GM03348 (cell line): Measurements from ENCODE around the gene EML2.
A peak's percentile ranks its signal among the peaks of the same experiment; 100 is the strongest.
"Not testable (repeated sequence)": the region's sequence is repeated elsewhere in the genome, so short reads cannot be mapped to it uniquely, and the experiment has no call there.

Experiments used
- DNase-seq: peaks from one replicate; pipeline ENCODE4 v3.0.0; 2012; ENCODE audit warnings: low spot score

EML2 gene

GRCh38 chr19:45646345-45646698 is 7.1 kb upstream of the EML2 start:
- DNase-seq = no peak

GRCh38 chr19:45645631-45646344 is 6.6 kb upstream of the EML2 start:
- DNase-seq = peak; percentile 99

- DNase-seq = no peak
These were observed 6.0 kb upstream of the EML2 start for GRCh38 chr19:45645068-45645630.

- DNase-seq = no peak
These were observed 5.0 kb upstream of the EML2 start for GRCh38 chr19:45643927-45644771.

GRCh38 chr19:45643024-45643926 is 4.1 kb upstream of the EML2 start:
- peak; percentile 88 for DNase-seq

GRCh38 chr19:45641274-45642105 is 2.3 kb upstream of the EML2 start:
- peak; percentile 70 for DNase-seq

- no peak for DNase-seq
These were observed 1.7 kb upstream of the EML2 start for GRCh38 chr19:45640849-45641273.

GRCh38 chr19:45637890-45638667 is 1.1 kb downstream of the EML2 start:
- DNase-seq = no peak

GRCh38 chr19:45636902-45637301 is 2.3 kb downstream of the EML2 start:
- no peak for DNase-seq

GRCh38 chr19:45636275-45636674 is 2.9 kb downstream of the EML2 start:
- no peak for DNase-seq

GRCh38 chr19:45632468-45633196 is 6.6 kb downstream of the EML2 start:
- peak; percentile 96 for DNase-seq

- peak; percentile 82 for DNase-seq
These were observed 8.7 kb downstream of the EML2 start for GRCh38 chr19:45630463-45630862.

GRCh38 chr19:45629704-45630103 is 9.5 kb downstream of the EML2 start:
- DNase-seq = no peak

GRCh38 chr19:45628219-45628618 is 11.0 kb downstream of the EML2 start:
- DNase-seq = not testable (repeated sequence)

- no peak for DNase-seq
These were observed 15.2 kb downstream of the EML2 start for GRCh38 chr19:45623984-45624383.

GRCh38 chr19:45621976-45622503 is 17.2 kb downstream of the EML2 start:
- DNase-seq = no peak

GRCh38 chr19:45621389-45621788 is 17.8 kb downstream of the EML2 start:
- no peak for DNase-seq

- no peak for DNase-seq
These were observed 22.5 kb downstream of the EML2 start for GRCh38 chr19:45616704-45617017.
